Measurements from ENCODE around the gene LOC101059915.

LOC101059915 gene

DNA sequence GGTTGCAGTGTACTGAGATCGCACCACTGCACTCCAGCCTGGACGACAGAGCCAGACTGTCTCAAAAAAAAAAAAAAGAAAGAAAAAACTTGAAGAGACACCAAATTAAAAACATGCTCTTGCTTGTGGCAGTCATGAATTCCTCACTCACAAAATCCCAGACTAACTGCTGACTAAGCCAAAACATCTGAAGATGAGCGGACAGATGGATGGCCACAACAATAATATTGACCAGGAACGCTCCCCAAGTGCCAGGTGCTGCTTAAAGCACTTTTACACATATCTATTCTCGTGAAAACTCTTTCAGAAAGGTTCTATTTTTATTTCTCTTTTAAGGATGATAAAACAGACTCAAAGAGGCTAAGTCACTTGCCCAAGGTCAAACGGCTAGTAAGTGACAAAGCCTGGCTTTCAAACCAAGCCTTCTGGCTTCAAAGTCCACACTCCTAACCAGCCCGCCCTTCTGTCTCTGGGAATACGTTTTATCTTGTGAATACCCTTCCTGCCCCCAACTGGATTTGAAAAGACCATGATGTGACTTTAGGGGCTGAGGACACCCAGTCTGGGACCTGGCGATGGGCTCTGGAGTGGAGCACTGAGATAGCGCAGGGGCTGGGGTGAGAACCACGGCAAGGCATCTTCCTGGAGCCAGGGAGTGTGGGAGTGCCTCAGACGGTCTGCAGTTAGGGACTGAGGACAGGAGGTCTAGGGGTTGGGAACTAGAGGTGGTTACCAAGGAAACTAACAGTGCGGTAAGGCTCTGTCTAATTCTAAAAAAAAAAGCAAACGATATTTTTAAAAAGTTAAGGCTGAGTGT, 39.5 kb upstream of the LOC101059915 start:
- Histone ChIP-seq H3K27me3 (ENCODE audit: insufficient read depth, low read depth) (no peaks in the 10 kb centered on the region), H3K4me3 (IDR thresholded peaks at IDR 0.05; ENCODE audit: insufficient read depth, low read depth, low read length) (no peak overlapping the region), H3K9ac (no peak overlapping the region), H3K36me3 (ENCODE audit: insufficient read depth) (no peaks in the 10 kb centered on the region), H2AFZ (ENCODE audit: low read depth) (no peak overlapping the region), H3K27ac (no peak overlapping the region), H3K4me1 (ENCODE audit: low read depth, poor library complexity, severe bottlenecking) (peaks cover 20% of the 10 kb centered on the region), H3K79me2 (ENCODE audit: insufficient read depth, low read depth) (no peaks in the 10 kb centered on the region), H4K20me1 (ENCODE audit: insufficient read depth) (no peaks in the 10 kb centered on the region), H3K4me2 (no peak overlapping the region)
- TF ChIP-seq, protein P1, sequence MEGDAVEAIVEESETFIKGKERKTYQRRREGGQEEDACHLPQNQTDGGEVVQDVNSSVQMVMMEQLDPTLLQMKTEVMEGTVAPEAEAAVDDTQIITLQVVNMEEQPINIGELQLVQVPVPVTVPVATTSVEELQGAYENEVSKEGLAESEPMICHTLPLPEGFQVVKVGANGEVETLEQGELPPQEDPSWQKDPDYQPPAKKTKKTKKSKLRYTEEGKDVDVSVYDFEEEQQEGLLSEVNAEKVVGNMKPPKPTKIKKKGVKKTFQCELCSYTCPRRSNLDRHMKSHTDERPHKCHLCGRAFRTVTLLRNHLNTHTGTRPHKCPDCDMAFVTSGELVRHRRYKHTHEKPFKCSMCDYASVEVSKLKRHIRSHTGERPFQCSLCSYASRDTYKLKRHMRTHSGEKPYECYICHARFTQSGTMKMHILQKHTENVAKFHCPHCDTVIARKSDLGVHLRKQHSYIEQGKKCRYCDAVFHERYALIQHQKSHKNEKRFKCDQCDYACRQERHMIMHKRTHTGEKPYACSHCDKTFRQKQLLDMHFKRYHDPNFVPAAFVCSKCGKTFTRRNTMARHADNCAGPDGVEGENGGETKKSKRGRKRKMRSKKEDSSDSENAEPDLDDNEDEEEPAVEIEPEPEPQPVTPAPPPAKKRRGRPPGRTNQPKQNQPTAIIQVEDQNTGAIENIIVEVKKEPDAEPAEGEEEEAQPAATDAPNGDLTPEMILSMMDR (conservative IDR thresholded peaks at IDR 0.05; ENCODE audit: low read depth, low read length) = no peak

- Histone ChIP-seq H3K36me3 (ENCODE audit: insufficient read depth) (no peaks in the 10 kb centered on the region), H3K4me1 (ENCODE audit: low read depth, poor library complexity, severe bottlenecking) (peaks cover 3% of the 10 kb centered on the region), H4K20me1 (ENCODE audit: insufficient read depth) (no peaks in the 10 kb centered on the region), H2AFZ (ENCODE audit: low read depth) (no peak overlapping the region), H3K9ac (no peak overlapping the region), H3K27ac (no peak overlapping the region), H3K79me2 (ENCODE audit: insufficient read depth, low read depth) (no peaks in the 10 kb centered on the region), H3K4me2 (no peak overlapping the region), H3K4me3 (IDR thresholded peaks at IDR 0.05; ENCODE audit: insufficient read depth, low read depth, low read length) (no peak overlapping the region), H3K27me3 (ENCODE audit: insufficient read depth, low read depth) (no peaks in the 10 kb centered on the region)
- TF ChIP-seq, protein P1 (conservative IDR thresholded peaks at IDR 0.05; ENCODE audit: low read depth, low read length) = no peak
Measured at GRCh38 chrX:71629467-71629866, 37.9 kb upstream of the LOC101059915 start.

DNA sequence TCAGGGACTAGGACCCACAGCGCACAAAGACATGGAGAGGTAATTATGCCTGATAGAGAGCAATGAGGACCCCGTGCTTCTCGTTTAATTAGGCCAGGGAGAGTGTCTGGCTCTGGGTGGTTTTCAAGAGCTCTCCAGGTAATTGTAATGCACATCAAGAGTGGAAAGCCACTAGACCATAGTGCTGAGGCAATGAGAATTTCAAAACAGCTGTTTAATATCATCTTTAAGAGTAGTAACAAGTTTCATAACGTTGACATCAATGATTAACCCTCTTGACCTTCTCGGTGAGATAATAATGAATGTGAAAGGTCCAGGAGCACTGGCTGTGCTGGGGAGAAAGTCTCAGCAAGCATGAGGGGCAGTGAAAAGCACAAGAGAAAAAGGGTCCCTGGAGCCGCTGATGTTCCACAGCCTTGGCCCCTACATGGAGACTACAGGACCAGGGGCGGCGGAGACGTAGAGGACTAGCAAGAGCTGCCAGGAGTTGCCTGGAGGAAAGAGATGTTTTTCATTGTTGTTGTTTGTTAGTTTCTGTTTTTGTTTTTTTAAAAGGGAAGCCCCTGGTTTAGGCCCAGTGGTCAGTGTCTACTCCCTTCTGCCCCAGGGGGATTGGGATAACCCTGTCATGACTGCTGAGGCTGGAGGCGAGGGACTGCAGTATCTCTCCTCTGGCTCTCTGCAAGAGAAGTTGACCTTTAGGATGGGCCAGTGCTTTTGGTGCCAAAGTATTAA, 34.3 kb upstream of the LOC101059915 start:
- H3K27ac ChIP-seq = no peak overlapping the region

GRCh38 chrX:71634366-71634765, 33.0 kb upstream of the LOC101059915 start:
- Histone ChIP-seq H3K4me2 (no peak overlapping the region), H3K4me3 (IDR thresholded peaks at IDR 0.05; ENCODE audit: insufficient read depth, low read depth, low read length) (no peak overlapping the region), H3K79me2 (ENCODE audit: insufficient read depth, low read depth) (no peaks in the 10 kb centered on the region), H2AFZ (ENCODE audit: low read depth) (no peak overlapping the region), H3K36me3 (ENCODE audit: insufficient read depth) (no peaks in the 10 kb centered on the region), H3K27me3 (ENCODE audit: insufficient read depth, low read depth) (no peaks in the 10 kb centered on the region), H4K20me1 (ENCODE audit: insufficient read depth) (no peaks in the 10 kb centered on the region), H3K4me1 (ENCODE audit: low read depth, poor library complexity, severe bottlenecking) (no peaks in the 10 kb centered on the region), H3K27ac (no peak overlapping the region), H3K9ac (no peak overlapping the region)
- TF ChIP-seq, protein P1 (conservative IDR thresholded peaks at IDR 0.05; ENCODE audit: low read depth, low read length) = no peak

More for the DNA sequence above, 34.3 kb upstream of the LOC101059915 start:
- H2AFZ ChIP-seq (ENCODE audit: low read depth) = no peak overlapping the region
- TF ChIP-seq, protein P1 (conservative IDR thresholded peaks at IDR 0.05; ENCODE audit: low read depth, low read length) = no peak
- no peaks in the 10 kb centered on the region for H3K79me2 ChIP-seq (ENCODE audit: insufficient read depth, low read depth)
- H4K20me1 ChIP-seq (ENCODE audit: insufficient read depth) = no peaks in the 10 kb centered on the region
- no peak overlapping the region for H3K4me3 ChIP-seq (IDR thresholded peaks at IDR 0.05; ENCODE audit: insufficient read depth, low read depth, low read length)
- H3K27me3 ChIP-seq (ENCODE audit: insufficient read depth, low read depth) = no peaks in the 10 kb centered on the region
- no peaks in the 10 kb centered on the region for H3K4me1 ChIP-seq (ENCODE audit: low read depth, poor library complexity, severe bottlenecking)
- H3K9ac ChIP-seq = no peak overlapping the region
- H3K36me3 ChIP-seq (ENCODE audit: insufficient read depth) = no peaks in the 10 kb centered on the region
- H3K4me2 ChIP-seq = no peak overlapping the region

All from KMS-11 (cell line).